PFSK-1 (cell line): Measurements from ENCODE around the gene ZNF813.

Experiments used
- FOXP2 ChIP-seq: optimal IDR thresholded peaks from 2 replicates; pipeline ENCODE3; 2011; ENCODE audit warnings: borderline replicate concordance, control low read depth, inconsistent platforms; ENCODE audit not compliant: insufficient read depth; ENCODE audit errors: extremely low read length, extremely low read depth
- POLR2AphosphoS5 ChIP-seq: IDR thresholded peaks from 2 replicates; pipeline ENCODE4 v1.6.1; 2012; ENCODE audit warnings: low read depth, mild to moderate bottlenecking, control low read depth, low read length, moderate library complexity
- SIN3A ChIP-seq: IDR thresholded peaks from 2 replicates; pipeline ENCODE4 v1.6.1; 2012; ENCODE audit warnings: mild to moderate bottlenecking, low read length, moderate library complexity, borderline replicate concordance; ENCODE audit not compliant: insufficient read depth
- TAF1 ChIP-seq: IDR thresholded peaks from 2 replicates; pipeline ENCODE4 v1.6.1; 2012; ENCODE audit warnings: low read length, control low read depth, borderline replicate concordance; ENCODE audit not compliant: insufficient read depth
- TF ChIP-seq, protein P1 (sequence below), 2 experiments: IDR thresholded peaks; 2 replicates each; pipeline versions ENCODE4 v1.6.1 to v1.8.0; 2011 to 2012; ENCODE audit warnings: low read depth in 2 of 2, low read length in 2 of 2, control low read depth in 1 of 2, inconsistent platforms in 1 of 2, mild to moderate bottlenecking in 1 of 2, moderate library complexity in 1 of 2; ENCODE audit not compliant: insufficient read depth in 1 of 2

- TF ChIP-seq, protein P1, sequence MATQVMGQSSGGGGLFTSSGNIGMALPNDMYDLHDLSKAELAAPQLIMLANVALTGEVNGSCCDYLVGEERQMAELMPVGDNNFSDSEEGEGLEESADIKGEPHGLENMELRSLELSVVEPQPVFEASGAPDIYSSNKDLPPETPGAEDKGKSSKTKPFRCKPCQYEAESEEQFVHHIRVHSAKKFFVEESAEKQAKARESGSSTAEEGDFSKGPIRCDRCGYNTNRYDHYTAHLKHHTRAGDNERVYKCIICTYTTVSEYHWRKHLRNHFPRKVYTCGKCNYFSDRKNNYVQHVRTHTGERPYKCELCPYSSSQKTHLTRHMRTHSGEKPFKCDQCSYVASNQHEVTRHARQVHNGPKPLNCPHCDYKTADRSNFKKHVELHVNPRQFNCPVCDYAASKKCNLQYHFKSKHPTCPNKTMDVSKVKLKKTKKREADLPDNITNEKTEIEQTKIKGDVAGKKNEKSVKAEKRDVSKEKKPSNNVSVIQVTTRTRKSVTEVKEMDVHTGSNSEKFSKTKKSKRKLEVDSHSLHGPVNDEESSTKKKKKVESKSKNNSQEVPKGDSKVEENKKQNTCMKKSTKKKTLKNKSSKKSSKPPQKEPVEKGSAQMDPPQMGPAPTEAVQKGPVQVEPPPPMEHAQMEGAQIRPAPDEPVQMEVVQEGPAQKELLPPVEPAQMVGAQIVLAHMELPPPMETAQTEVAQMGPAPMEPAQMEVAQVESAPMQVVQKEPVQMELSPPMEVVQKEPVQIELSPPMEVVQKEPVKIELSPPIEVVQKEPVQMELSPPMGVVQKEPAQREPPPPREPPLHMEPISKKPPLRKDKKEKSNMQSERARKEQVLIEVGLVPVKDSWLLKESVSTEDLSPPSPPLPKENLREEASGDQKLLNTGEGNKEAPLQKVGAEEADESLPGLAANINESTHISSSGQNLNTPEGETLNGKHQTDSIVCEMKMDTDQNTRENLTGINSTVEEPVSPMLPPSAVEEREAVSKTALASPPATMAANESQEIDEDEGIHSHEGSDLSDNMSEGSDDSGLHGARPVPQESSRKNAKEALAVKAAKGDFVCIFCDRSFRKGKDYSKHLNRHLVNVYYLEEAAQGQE (IDR thresholded peaks at IDR 0.05; ENCODE audit: insufficient read depth in 1 of 2, low read depth in 2 of 2, low read length in 2 of 2), result no peak
- no peak for TF ChIP-seq POLR2AphosphoS5
- no peak for TF ChIP-seq SIN3A
- no peak for TF ChIP-seq TAF1
- TF ChIP-seq FOXP2, result no peak
Measured at GRCh38 chr19:53525922-53526321, 58.4 kb downstream of the ZNF813 start.
